Right hindlimb (tissue), 1 donor: Measurements from ENCODE around the gene FURIN.
"Not testable (repeated sequence)": the region's sequence is repeated elsewhere in the genome, so short reads cannot be mapped to it uniquely, and the experiment has no call there.

Experiments used
- DNase-seq: peaks from one replicate; pipeline ENCODE4 v3.0.0-alpha.2; 2018

Gene FURIN

DNA sequence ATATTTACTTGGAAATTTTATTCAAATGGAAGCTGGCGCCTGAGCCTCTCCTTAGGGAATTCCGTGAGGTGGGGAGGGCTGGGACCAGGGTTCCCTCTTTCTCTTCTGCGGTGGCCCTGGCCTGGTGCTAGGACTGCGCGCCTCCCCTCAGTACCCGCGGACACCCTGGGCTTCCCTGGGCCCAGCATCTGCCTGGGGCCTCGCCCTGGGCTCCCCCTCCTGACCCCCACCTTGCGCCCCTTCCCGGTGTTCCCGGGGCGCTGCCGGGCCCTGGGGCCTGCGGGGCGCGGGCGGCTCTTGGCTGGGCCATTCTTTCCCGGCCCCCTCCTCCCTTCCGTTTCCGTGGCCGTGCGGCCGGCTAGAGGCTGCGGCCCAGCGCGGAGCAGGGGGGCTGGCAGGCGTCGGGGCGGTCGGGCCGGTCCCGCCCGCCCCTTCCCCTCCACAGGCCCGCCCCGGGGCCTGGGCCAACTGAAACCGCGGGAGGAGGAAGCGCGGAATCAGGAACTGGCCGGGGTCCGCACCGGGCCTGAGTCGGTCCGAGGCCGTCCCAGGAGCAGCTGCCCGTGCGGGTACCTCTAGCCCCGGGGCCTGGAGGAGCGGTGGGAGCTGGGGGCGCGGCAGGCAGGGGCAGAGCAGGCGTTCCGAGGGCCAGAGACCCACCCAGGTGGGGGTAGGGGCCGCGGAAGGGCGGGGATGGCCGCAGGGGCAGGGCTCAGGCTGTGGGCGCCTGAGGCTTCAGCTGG, 15.8 kb downstream of the FURIN start, which contains the start of gene FES:
TSS of gene FES (plus strand) at position 529 of the 743 bp plus-strand sequence. CDS start 542 bp downstream, outside the sequence.
- peak; percentile 87 for DNase-seq

DNA sequence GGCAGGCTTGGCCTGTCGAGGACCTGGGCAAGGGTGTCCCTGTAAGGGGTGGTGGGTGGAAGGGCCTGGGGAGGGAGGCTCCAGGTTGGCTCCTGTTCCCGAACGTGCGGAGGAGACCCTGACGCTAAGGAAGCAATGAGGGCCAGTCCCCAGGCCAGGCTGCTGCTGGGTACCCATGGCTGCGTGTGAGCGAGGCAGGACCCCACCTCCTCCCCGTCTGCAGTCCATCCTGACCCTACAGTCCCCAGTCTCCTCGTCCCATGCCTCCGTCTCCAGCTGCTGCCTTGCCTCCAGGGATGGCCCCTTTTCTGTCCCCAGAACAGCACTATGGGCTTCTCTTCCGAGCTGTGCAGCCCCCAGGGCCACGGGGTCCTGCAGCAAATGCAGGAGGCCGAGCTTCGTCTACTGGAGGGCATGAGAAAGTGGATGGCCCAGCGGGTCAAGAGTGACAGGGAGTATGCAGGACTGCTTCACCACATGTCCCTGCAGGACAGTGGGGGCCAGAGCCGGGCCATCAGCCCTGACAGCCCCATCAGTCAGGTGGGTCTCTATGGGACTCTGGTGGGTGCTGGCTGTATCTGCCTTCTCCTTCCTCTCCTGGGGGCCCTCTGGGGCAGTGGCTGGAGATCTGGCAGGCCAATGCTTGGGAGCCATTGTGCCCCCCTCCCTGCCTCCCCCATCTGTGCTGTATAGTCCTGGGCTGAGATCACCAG, 16.5 kb downstream of the FURIN start:
- no peak for DNase-seq

DNA sequence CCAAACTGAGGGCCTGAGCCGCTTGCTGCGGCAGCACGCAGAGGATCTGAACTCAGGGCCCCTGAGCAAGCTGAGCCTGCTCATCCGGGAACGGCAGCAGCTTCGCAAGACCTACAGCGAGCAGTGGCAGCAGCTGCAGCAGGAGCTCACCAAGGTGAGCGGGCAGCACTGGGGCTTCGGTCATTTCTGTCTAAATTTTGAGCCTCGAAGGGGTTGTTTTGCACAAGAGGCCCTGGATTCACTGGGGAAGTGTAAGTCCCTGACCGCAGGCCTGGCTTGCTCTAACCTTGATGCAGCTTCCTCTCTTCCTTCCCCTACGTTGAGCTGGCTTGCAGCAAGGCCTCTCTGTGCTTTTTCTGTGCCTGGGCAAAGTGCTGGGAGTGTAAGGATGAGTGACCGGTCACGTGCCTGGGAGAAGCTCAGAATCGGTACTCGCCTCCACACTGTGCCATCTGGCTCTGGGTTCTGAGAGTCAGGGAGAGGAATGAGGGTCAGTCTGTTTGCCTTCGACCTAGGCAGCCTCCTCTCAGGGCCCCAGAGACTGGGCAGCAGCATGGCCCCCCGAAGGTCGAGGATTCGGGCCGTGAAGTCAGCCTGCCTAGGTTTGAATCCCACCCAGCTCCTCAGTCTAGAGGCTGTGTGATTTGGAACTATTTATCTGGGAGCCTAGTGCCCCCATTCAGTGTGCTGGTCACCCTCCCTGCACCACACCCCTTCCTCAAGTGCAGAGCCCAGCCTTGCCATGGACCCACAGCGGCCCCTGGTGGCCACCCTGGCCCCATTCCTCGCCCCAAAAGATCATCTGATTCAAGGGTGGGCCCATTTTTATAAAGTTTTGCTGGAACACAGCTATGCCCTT, 17.3 kb downstream of the FURIN start:
- DNase-seq = peak; percentile 87

DNA sequence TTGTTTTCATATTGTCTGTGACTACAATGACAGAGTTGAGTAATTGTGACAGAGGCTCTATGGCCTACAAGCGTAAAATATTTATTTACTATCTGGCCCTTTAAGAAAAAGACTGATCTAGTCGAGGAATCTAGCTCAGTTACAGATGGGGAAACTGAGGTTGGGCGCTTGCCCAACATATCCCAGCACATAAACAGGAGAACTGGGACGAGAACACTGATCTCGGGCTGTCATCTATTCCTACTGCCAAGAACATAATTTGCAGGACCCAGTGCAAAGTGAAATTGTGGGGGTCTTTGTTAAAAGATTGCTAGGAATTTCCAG, 17.9 kb downstream of the FURIN start:
- no peak for DNase-seq

DNA sequence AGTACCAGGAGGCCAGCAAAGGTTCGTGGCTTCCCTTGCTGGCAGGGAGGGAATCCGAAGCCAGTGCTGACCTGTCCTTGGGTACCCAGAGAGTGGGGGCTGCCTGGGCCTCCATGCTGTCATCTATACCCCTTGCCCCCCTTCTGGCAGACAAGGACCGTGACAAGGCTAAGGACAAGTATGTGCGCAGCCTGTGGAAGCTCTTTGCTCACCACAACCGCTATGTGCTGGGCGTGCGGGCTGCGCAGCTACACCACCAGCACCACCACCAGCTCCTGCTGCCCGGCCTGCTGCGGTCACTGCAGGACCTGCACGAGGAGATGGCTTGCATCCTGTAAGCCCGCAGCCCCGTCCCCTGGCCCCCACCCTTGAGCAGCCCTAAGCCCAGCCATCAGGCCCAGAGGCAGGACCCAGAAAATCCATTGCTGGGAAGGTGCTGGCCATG, 18.7 kb downstream of the FURIN start:
- no peak for DNase-seq

DNA sequence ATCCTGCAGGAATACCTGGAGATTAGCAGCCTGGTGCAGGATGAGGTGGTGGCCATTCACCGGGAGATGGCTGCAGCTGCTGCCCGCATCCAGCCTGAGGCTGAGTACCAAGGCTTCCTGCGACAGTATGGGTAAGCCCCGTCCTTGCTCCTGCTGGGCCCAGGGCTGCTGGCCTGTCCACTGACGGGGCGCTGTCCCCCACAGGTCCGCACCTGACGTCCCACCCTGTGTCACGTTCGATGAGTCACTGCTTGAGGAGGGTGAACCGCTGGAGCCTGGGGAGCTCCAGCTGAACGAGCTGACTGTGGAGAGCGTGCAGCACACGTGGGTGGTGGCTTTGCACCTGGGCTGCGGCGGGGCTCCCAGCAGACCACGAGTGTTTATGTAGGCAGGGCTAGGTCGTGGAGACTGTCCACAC, 20.9 kb downstream of the FURIN start:
- DNase-seq = no peak

DNA sequence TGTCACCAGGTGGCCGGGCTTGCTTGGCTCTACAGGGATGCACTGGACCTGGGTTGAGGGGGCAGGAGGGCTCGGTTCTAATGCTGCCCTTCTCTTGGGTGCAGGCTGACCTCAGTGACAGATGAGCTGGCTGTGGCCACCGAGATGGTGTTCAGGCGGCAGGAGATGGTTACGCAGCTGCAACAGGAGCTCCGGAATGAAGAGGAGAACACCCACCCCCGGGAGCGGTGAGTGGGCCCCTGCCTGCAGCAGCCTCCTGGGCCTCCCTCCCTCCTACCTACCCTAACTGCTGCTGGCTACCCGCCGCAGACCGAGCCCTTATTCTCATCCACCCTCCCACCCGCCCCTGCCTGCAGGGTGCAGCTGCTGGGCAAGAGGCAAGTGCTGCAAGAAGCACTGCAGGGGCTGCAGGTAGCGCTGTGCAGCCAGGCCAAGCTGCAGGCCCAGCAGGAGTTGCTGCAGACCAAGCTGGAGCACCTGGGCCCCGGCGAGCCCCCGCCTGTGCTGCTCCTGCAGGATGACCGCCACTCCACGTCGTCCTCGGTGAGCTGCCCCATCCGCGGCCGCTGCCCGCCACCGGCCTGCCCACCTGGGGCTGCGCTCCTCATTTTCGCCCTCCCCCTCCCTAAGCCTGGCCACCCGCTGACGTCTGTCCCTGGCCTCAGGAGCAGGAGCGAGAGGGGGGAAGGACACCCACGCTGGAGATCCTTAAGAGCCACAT, 21.5 kb downstream of the FURIN start:
- DNase-seq = no peak

DNA sequence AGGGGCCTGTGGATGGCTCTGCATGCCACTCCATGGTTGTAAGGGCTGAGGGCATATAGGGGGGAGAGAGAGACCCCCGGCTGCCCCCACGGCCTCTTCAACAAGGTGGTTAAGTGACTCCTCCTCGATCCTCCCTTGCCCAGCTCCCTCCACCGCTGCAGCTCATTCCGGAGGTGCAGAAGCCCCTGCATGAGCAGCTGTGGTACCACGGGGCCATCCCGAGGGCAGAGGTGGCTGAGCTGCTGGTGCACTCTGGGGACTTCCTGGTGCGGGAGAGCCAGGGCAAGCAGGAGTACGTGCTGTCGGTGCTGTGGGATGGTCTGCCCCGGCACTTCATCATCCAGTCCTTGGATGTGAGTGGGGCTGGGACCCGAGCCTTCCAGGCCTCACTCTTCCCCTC, 22.5 kb downstream of the FURIN start:
- DNase-seq = no peak

DNA sequence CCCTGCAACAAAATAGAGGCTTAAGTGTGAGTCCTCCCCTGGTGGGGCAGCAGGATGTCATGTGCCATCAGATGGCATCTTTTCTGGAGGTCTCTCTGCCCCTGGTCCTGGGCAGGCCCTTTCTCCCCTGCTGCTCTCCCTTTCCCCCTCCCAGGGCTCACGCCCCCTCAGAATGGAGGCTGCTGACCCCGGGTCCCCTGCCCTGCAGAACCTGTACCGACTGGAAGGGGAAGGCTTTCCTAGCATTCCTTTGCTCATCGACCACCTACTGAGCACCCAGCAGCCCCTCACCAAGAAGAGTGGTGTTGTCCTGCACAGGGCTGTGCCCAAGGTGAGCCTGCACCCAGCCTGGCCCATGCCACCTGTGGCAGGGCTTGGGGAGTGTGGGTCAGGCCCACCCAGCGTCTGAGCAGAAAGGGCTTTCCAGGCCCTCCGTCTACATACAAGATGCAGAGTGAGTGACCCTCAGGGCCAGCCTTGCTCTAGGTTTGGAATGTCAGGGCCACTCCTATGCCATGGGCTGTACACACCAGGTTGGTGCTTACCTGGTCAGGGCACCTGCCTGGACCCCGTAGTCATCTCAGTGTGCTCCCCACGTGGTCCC, 23.1 kb downstream of the FURIN start:
- no peak for DNase-seq

DNA sequence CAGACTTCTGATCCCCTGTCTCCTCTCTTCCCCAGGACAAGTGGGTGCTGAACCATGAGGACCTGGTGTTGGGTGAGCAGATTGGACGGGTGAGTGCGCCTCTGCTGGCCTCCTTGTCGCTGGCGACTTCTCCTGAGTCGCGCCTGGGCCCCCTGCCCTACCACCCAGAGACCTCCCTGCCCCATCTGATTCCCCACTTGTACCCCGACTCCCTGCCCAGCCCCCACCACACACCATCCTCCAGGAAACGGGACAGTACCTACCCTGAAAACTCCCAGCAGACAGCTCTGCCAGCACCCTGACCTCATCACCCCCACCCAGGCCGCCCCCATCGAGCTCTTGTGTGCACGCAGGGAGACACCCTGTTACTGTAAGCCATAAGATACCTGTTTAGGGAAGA, 23.6 kb downstream of the FURIN start:
- DNase-seq = no peak

DNA sequence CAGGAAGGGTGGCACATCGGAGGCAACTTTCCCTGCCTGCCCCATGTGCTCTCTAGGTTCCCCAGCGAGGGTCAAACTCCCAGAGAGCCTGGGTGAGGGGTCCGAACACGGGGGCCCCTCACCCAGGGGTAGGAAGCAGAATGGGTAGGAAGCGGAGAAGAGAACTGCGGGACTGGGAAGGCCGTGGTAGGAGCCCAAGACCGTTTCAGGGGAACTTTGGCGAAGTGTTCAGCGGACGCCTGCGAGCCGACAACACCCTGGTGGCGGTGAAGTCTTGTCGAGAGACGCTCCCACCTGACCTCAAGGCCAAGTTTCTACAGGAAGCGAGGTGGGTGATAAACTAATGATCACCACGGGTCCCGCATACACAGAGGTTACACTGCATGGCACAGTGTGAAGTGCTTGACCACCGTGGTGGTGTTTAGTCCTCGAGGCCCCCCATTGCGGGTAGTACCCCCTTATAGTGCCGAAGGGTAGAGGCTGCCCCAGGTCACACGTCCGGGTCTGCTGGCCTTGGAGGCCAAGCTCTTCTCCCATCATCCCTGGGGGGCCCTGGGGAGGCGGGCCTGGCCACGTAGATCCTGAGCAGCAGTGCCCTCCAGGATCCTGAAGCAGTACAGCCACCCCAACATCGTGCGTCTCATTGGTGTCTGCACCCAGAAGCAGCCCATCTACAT, 24.2 kb downstream of the FURIN start:
- DNase-seq = no peak

DNA sequence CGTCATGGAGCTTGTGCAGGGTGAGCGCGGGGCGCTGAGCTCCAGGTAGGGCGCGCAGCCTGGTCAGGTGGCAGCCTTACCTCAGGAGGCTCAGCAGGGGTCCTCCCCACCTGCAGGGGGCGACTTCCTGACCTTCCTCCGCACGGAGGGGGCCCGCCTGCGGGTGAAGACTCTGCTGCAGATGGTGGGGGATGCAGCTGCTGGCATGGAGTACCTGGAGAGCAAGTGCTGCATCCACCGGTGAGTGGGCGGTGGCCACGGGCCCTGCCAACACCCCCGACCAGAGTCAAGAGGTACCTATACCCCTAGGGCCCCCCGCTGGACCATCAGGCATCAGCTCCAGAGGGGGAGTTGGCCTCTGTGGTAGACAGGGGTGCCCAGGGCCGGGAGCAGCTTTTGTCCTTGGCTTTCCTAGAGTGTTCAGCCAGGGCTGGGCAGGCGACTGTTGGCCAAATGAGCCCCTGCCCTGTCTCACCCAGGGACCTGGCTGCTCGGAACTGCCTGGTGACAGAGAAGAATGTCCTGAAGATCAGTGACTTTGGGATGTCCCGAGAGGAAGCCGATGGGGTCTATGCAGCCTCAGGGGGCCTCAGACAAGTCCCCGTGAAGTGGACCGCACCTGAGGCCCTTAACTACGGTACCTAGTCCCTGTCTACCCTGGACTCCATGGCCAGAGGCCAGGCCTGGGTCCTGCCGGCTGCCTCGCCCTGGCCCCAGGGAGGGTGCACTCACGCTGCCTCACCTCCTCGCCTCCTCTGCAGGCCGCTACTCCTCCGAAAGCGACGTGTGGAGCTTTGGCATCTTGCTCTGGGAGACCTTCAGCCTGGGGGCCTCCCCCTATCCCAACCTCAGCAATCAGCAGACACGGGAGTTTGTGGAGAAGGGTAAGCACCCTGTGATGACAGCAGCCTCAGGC, 25.0 kb downstream of the FURIN start:
- DNase-seq = no peak

DNA sequence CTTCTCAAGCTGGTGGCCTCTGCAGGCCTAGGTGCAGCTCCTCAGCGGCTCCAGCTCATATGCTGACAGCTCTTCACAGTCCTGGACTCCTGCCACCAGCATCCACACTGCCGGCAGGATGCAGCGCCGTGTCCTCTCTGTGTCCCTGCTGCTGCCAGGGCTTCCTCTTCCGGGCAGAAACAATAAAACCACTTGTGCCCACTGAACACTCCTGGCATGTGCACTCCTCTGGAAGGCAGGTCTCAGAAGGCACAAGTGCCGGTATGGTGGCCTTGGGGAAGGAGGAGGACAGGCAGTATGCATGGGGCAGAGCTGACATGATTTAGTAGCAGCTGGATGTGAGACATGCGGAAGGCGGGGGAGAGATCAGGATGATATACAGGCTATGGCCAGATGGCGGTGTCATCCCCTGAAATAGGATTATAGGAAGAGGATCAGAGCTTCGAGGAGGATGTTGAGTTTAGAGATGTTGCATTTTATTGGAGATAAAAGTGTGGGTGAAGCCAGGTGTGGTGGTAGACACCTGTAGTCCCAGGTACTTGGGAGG, 27.3 kb downstream of the FURIN start:
- no peak for DNase-seq

DNA sequence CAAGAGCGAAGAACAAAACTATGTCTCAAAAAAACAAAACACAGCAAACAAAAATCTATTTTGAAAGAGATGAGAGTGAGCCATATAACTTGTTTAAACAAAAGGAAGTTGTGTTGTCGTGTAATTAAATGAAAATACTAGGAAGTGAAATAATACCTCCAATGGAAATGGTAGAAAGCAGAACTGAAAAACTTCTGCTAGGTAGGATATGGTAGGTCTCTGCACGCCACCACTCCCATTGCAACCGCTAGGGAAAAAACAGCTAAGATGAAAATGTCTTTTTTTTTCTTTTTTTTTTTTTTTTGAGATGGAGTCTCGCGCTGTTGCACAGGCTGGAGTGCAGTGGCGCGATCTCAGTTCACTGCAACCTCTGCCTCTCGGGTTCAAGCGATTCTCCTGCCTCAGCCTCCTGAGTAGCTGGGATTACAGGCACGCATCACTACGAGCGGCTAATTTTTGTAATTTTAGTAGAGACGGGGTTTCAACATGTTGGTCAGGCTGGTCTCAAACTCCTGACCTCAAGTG, 28.8 kb downstream of the FURIN start:
- not testable (repeated sequence) for DNase-seq

DNA sequence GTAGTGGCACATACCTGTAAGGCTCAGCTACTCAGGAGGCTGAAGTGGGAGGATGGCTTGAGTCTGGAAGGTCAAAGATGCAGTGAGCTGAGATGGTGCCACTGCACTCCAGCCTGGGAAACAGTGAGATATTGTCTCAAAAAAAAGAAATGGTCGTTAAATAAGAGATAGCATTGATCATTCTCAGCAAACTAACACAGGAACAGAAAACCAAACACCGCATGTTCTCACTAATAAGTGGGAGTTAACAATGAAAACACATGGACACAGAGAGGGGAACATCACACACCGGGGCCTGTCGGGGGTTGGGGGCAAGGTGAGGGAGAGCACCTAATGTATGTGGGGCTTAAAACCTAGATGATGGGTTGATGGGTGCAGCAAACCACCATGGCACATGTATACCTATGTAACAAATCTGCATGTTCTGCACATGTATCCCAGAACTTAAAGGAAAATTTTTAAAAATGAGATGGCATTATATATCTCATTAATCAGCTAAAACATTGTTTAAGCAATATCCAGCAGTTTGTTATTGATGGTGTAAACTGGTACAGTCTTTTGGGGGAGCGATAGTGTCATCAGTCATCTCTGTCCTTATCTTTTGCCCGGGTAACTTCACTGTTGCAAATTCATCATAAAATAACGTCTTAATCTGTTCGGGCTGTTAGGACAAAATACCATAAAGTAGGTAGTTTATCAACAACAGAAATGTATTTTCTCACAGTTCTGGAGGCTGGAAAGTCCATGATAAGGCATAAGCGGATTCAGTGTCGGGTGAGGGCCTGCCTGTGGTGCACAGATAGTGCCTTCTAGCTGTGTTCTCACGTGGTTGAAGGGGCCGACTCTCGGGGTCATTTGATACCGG, 33.0 kb downstream of the FURIN start:
- DNase-seq = no peak

DNA sequence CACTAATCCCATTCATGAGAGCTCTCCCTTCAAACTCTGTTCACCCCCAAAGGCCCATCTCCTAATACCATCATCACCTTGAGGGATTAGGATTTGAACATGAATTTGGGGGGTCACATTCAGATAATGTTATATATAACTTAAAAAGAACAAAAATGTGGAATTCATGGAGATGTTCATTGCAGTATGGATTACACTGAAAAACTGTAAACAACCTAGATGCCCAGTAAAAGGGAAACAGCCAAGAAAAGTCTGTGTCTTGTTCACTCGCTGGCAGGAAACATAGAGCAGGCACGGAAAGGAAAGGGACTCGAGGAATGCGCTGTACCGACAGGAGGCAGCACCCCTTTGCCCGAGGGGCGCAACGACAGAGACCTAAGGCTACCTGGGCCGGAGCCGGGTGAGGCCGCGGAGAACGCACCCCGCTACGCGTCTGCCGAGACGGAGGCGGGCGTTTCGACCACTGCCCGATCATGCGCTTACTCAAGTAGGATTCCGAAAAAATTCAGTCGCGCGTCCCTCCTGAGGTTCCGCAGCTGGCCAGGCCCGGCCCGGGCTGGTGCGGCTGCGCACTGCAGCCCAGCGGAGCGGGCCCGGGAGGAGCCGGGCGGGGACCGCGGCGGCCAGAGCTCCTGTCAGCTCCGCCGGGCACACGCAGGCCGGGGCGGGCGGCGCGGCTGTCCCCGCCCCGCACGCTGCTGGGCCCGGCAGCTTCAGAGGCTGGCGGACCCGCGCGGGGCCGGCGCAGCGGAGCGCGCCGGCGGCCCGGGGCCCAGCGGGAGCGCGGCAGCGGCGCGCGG, 33.9 kb downstream of the FURIN start:
- DNase-seq = peak; percentile 88

DNA sequence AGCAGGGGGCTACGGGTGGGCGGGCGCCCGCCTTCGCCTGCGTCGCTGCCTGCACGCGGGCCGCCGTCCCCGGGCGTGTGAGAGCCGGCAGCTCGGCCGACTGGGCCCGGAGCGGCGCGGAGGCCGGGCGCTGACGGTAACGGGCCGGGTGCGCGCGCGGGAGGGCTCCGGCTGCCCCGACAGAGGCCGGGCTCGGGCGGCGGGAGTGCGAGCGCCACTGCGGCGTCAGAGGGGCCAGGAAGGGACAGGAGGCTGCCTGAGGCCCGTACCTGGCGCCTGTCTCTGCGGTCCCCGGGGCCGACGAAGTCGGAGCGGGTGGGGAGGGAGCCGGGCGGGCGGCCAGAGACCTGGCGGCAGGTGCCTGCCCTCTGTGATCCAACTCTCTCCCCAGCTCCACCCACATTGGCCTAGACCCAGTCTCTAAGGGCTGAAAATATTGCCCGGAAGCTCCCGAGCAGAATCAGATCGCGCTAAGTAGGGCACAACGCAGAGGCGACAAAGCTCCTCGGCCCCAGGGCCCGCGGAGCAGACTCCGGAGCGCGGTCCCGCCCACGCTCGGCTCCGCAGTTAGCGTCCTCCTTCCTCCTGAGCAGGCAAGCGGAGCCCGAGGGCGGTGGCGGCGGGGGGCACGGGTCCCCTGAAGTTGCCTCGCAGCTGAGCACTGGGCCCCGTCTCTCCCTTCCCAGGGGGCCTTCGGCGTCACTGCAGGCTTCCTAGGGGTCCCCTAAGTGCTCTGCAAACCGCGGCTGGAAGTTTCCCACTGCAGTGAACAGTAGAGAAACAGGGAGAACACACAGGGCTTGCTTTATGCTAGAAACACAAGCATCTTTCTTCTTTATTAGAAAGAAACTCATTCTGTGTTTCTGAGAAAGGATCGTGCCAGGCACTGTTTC, 34.7 kb downstream of the FURIN start, which contains the start of gene MAN2A2:
TSS of gene MAN2A2 (plus strand) at position 463 of the 893 bp plus-strand sequence. CDS start 906 bp downstream, outside the sequence.
- peak; percentile 63 for DNase-seq
